ENCODE measurements around the gene NKIRAS1.

The NKIRAS1 gene

GRCh38 chr3:23948761-23949160, 32.0 kb upstream of the NKIRAS1 start:
- Histone ChIP-seq H3K4me1 (ENCODE audit: insufficient read depth, insufficient read length) (no peaks in the 10 kb centered on the region), H3K4me3 (ENCODE audit: insufficient read length, low read depth) (no peak overlapping the region), H3K9ac (ENCODE audit: insufficient read length, low read depth) (no peak overlapping the region), H3K9me3 (ENCODE audit: insufficient read depth, low read length) (no peaks in the 10 kb centered on the region), H3K36me3 (ENCODE audit: insufficient read depth, insufficient read length, low read length) (no peaks in the 10 kb centered on the region), H3K27me3 (ENCODE audit: insufficient read depth, insufficient read length) (no peaks in the 10 kb centered on the region)
- no peak for DNase-seq (ENCODE audit: low read depth, low spot score)
- TF ChIP-seq YY1 (IDR thresholded peaks at IDR 0.05; ENCODE audit: insufficient read depth, insufficient read length) (no peak), SUZ12 (IDR thresholded peaks at IDR 0.05; ENCODE audit: extremely low read depth, insufficient read depth, insufficient read length) (no peak), ZNF274 (IDR thresholded peaks at IDR 0.05; ENCODE audit: low read depth, low read length) (no peak)

- Histone ChIP-seq H3K4me3 (ENCODE audit: insufficient read length, low read depth) (peak overlapping the region; percentile 78), H3K27me3 (ENCODE audit: insufficient read depth, insufficient read length) (no peaks in the 10 kb centered on the region), H3K4me1 (ENCODE audit: insufficient read depth, insufficient read length) (no peaks in the 10 kb centered on the region), H3K9me3 (ENCODE audit: insufficient read depth, low read length) (no peaks in the 10 kb centered on the region), H3K9ac (ENCODE audit: insufficient read length, low read depth) (peak overlapping the region; percentile 91), H3K36me3 (ENCODE audit: insufficient read depth, insufficient read length, low read length) (no peaks in the 10 kb centered on the region)
- peak; percentile 92 for DNase-seq (ENCODE audit: low read depth, low spot score)
- no peak for TF ChIP-seq SUZ12 (IDR thresholded peaks at IDR 0.05; ENCODE audit: extremely low read depth, insufficient read depth, insufficient read length)
These were observed 29.3 kb upstream of the NKIRAS1 start for GRCh38 chr3:23945913-23946687.

GRCh38 chr3:23945663-23945912, 28.8 kb upstream of the NKIRAS1 start:
- no peaks in the 10 kb centered on the region for H3K36me3 ChIP-seq (ENCODE audit: insufficient read depth, insufficient read length, low read length)
- peak overlapping the region; percentile 53 for H3K4me3 ChIP-seq (ENCODE audit: insufficient read length, low read depth)
- DNase-seq (ENCODE audit: low read depth, low spot score) = no peak
- H3K9ac ChIP-seq (ENCODE audit: insufficient read length, low read depth) = peak overlapping the region; percentile 52
- no peaks in the 10 kb centered on the region for H3K9me3 ChIP-seq (ENCODE audit: insufficient read depth, low read length)
- TF ChIP-seq SUZ12 (IDR thresholded peaks at IDR 0.05; ENCODE audit: extremely low read depth, insufficient read depth, insufficient read length) = no peak
- TF ChIP-seq YY1 (IDR thresholded peaks at IDR 0.05; ENCODE audit: insufficient read depth, insufficient read length) = no peak
- no peak for TF ChIP-seq ZNF274 (IDR thresholded peaks at IDR 0.05; ENCODE audit: low read depth, low read length)
- no peaks in the 10 kb centered on the region for H3K4me1 ChIP-seq (ENCODE audit: insufficient read depth, insufficient read length)
- no peaks in the 10 kb centered on the region for H3K27me3 ChIP-seq (ENCODE audit: insufficient read depth, insufficient read length)

GRCh38 chr3:23944861-23945662, 28.3 kb upstream of the NKIRAS1 start, which contains the start of gene NR1D2:
Gene NR1D2 (plus strand): TSS chr3:23945286. CDS start chr3:23945579, 293 bp downstream.
- Histone ChIP-seq H3K9ac (ENCODE audit: insufficient read length, low read depth) (peak within 1 kb of the TSS; percentile 91), H3K4me3 (ENCODE audit: insufficient read length, low read depth) (peak within 1 kb of the TSS; percentile 78)
- no peak for TF ChIP-seq ZNF274 (IDR thresholded peaks at IDR 0.05; ENCODE audit: low read depth, low read length)
- TF ChIP-seq YY1 (IDR thresholded peaks at IDR 0.05; ENCODE audit: insufficient read depth, insufficient read length) = no peak
- TF ChIP-seq SUZ12 (IDR thresholded peaks at IDR 0.05; ENCODE audit: extremely low read depth, insufficient read depth, insufficient read length) = no peak

GRCh38 chr3:23944007-23944783, 27.4 kb upstream of the NKIRAS1 start:
- Histone ChIP-seq H3K36me3 (ENCODE audit: insufficient read depth, insufficient read length, low read length) (no peaks in the 10 kb centered on the region), H3K9me3 (ENCODE audit: insufficient read depth, low read length) (no peaks in the 10 kb centered on the region), H3K27me3 (ENCODE audit: insufficient read depth, insufficient read length) (no peaks in the 10 kb centered on the region), H3K4me3 (ENCODE audit: insufficient read length, low read depth) (peak overlapping the region; percentile 39), H3K4me1 (ENCODE audit: insufficient read depth, insufficient read length) (no peaks in the 10 kb centered on the region), H3K9ac (ENCODE audit: insufficient read length, low read depth) (peak overlapping the region; percentile 65)
- TF ChIP-seq ZNF274 (IDR thresholded peaks at IDR 0.05; ENCODE audit: low read depth, low read length) (no peak), SUZ12 (IDR thresholded peaks at IDR 0.05; ENCODE audit: extremely low read depth, insufficient read depth, insufficient read length) (no peak), YY1 (IDR thresholded peaks at IDR 0.05; ENCODE audit: insufficient read depth, insufficient read length) (no peak)
- DNase-seq (ENCODE audit: low read depth, low spot score) = no peak

More at GRCh38 chr3:23944861-23945662, 28.3 kb upstream of the NKIRAS1 start, which contains the start of gene NR1D2:
- Histone ChIP-seq H3K9me3 (ENCODE audit: insufficient read depth, low read length) (no peaks in the 10 kb centered on the region), H3K4me1 (ENCODE audit: insufficient read depth, insufficient read length) (no peaks in the 10 kb centered on the region), H3K36me3 (ENCODE audit: insufficient read depth, insufficient read length, low read length) (no peaks in the 10 kb centered on the region), H3K27me3 (ENCODE audit: insufficient read depth, insufficient read length) (no peaks in the 10 kb centered on the region)
- peak; percentile 84 for DNase-seq (ENCODE audit: low read depth, low spot score)

GRCh38 chr3:23942546-23942945, 25.8 kb upstream of the NKIRAS1 start:
- Histone ChIP-seq H3K36me3 (ENCODE audit: insufficient read depth, insufficient read length, low read length) (no peaks in the 10 kb centered on the region), H3K9me3 (ENCODE audit: insufficient read depth, low read length) (no peaks in the 10 kb centered on the region), H3K27me3 (ENCODE audit: insufficient read depth, insufficient read length) (no peaks in the 10 kb centered on the region), H3K4me1 (ENCODE audit: insufficient read depth, insufficient read length) (no peaks in the 10 kb centered on the region), H3K9ac (ENCODE audit: insufficient read length, low read depth) (no peak overlapping the region), H3K4me3 (ENCODE audit: insufficient read length, low read depth) (no peak overlapping the region)
- TF ChIP-seq YY1 (IDR thresholded peaks at IDR 0.05; ENCODE audit: insufficient read depth, insufficient read length) = no peak
- no peak for TF ChIP-seq SUZ12 (IDR thresholded peaks at IDR 0.05; ENCODE audit: extremely low read depth, insufficient read depth, insufficient read length)
- no peak for TF ChIP-seq ZNF274 (IDR thresholded peaks at IDR 0.05; ENCODE audit: low read depth, low read length)
- DNase-seq (ENCODE audit: low read depth, low spot score) = no peak

GRCh38 chr3:23941440-23941839, 24.6 kb upstream of the NKIRAS1 start:
- no peak overlapping the region for H3K9ac ChIP-seq (ENCODE audit: insufficient read length, low read depth)
- no peaks in the 10 kb centered on the region for H3K36me3 ChIP-seq (ENCODE audit: insufficient read depth, insufficient read length, low read length)
- no peak overlapping the region for H3K4me3 ChIP-seq (ENCODE audit: insufficient read length, low read depth)
- no peak for DNase-seq (ENCODE audit: low read depth, low spot score)
- TF ChIP-seq SUZ12 (IDR thresholded peaks at IDR 0.05; ENCODE audit: extremely low read depth, insufficient read depth, insufficient read length) (no peak), YY1 (IDR thresholded peaks at IDR 0.05; ENCODE audit: insufficient read depth, insufficient read length) (no peak), ZNF274 (IDR thresholded peaks at IDR 0.05; ENCODE audit: low read depth, low read length) (no peak)
- no peaks in the 10 kb centered on the region for H3K4me1 ChIP-seq (ENCODE audit: insufficient read depth, insufficient read length)
- H3K27me3 ChIP-seq (ENCODE audit: insufficient read depth, insufficient read length) = no peaks in the 10 kb centered on the region
- H3K9me3 ChIP-seq (ENCODE audit: insufficient read depth, low read length) = no peaks in the 10 kb centered on the region
